ENCODE results near the gene TMEM123.

GRCh38 chr11:102449651-102450570 lies 2.7 kb downstream of the TMEM123 start:
- TF ChIP-seq POLR2AphosphoS5 (IDR thresholded peaks at IDR 0.05; ENCODE audit: low read depth, low read length), result no peak
- no peak for TF ChIP-seq POLR2A (IDR thresholded peaks at IDR 0.05; ENCODE audit: low read depth, low read length)

Data from GM12891 (cell line).